OCI-LY1 (cell line): ENCODE data around the gene CHRNA3.

ENCODE experiments used
- EZH2 ChIP-seq: fragments of 200-600 bp; sonication (generic), shearing (Covaris generic); IDR thresholded peaks from 2 replicates; pipeline ENCODE4 v1.8.0; 2017; ENCODE audit warnings: borderline replicate concordance, mixed run types, mild to moderate bottlenecking, antibody characterized with exemption, low read length, moderate library complexity, mixed read lengths
- TF ChIP-seq, protein P1 (sequence below): fragments of 200-600 bp; sonication (generic), shearing (Covaris generic); IDR thresholded peaks from 2 replicates; pipeline ENCODE4 v1.5.1; 2017; ENCODE audit warnings: mild to moderate bottlenecking, antibody characterized with exemption, low read length, moderate library complexity, mixed read lengths

GRCh38 chr15:78633348-78633747, 12.6 kb upstream of the CHRNA3 start:
- TF ChIP-seq, protein P1, sequence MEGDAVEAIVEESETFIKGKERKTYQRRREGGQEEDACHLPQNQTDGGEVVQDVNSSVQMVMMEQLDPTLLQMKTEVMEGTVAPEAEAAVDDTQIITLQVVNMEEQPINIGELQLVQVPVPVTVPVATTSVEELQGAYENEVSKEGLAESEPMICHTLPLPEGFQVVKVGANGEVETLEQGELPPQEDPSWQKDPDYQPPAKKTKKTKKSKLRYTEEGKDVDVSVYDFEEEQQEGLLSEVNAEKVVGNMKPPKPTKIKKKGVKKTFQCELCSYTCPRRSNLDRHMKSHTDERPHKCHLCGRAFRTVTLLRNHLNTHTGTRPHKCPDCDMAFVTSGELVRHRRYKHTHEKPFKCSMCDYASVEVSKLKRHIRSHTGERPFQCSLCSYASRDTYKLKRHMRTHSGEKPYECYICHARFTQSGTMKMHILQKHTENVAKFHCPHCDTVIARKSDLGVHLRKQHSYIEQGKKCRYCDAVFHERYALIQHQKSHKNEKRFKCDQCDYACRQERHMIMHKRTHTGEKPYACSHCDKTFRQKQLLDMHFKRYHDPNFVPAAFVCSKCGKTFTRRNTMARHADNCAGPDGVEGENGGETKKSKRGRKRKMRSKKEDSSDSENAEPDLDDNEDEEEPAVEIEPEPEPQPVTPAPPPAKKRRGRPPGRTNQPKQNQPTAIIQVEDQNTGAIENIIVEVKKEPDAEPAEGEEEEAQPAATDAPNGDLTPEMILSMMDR = no peak
- no peak for TF ChIP-seq EZH2
